ENCODE measurements around the gene APOL6. TPM values are rescaled to one million over a fixed set of nuclear protein-coding genes. Genes with fewer than 3 reads are reported as not detected.

Gene APOL6
- total RNA-seq, 1 experiment from 2014 or later, result 13.9 TPM

- H3K27me3 ChIP-seq (replicated peaks; ENCODE audit: control insufficient read depth, insufficient read depth, low read length), result no peaks in the 10 kb centered on the region
- no TSS peak for BruUV-seq (replicated peaks)
- H3K36me3 Mint-ChIP-seq (ENCODE audit: insufficient read depth, unreplicated experiment), result peaks cover 11% of the 10 kb centered on the region
- H3K4me3 Mint-ChIP-seq (ENCODE audit: unreplicated experiment), result no peak overlapping the region
- no peaks in the 10 kb centered on the region for H3K27me3 Mint-ChIP-seq (ENCODE audit: insufficient read depth, unreplicated experiment)
- H3K9me3 Mint-ChIP-seq (ENCODE audit: unreplicated experiment), result peaks cover 9% of the 10 kb centered on the region
- POLR2A ChIA-PET, result no interaction called here
- no peak for TF ChIP-seq CTCF (IDR thresholded peaks at IDR 0.05; ENCODE audit: insufficient read depth in 1 of 2, low read depth in 1 of 2, low read length in 1 of 2, severe bottlenecking in 1 of 2, unreplicated experiment in 1 of 2)
- H3K4me1 ChIP-seq, result peaks cover 34% of the 10 kb centered on the region
- intact Hi-C loops (cut with micrococcal nuclease; ENCODE audit: unreplicated experiment), result no loop called here
- H3K36me3 ChIP-seq (ENCODE audit: control insufficient read depth, insufficient read depth, low read length), result no peaks in the 10 kb centered on the region
- DNase-seq, result no peak
- no peak overlapping the region for H3K27ac Mint-ChIP-seq (ENCODE audit: unreplicated experiment)
- CTCF ChIA-PET, result no interaction called here
- peaks cover 23% of the 10 kb centered on the region for H3K4me1 Mint-ChIP-seq (ENCODE audit: low read depth, unreplicated experiment)
- H3K4me3 ChIP-seq (ENCODE audit: low read depth, low read length), result no peak overlapping the region
- H3K9me3 ChIP-seq, result no peaks in the 10 kb centered on the region
Measured at GRCh38 chr22:35638001-35638400, 10.2 kb upstream of the APOL6 start.

- peaks cover 10% of the 10 kb centered on the region for H3K36me3 Mint-ChIP-seq (ENCODE audit: insufficient read depth, unreplicated experiment)
- no peaks in the 10 kb centered on the region for H3K9me3 ChIP-seq
- BruUV-seq (replicated peaks), result no TSS peak
- no peaks in the 10 kb centered on the region for H3K36me3 ChIP-seq (ENCODE audit: control insufficient read depth, insufficient read depth, low read length)
- no peak overlapping the region for H3K4me3 ChIP-seq (ENCODE audit: low read depth, low read length)
- H3K4me1 Mint-ChIP-seq (ENCODE audit: low read depth, unreplicated experiment), result peaks cover 23% of the 10 kb centered on the region
- POLR2A ChIA-PET, result no interaction called here
- TF ChIP-seq CTCF (IDR thresholded peaks at IDR 0.05; ENCODE audit: insufficient read depth in 1 of 2, low read depth in 1 of 2, low read length in 1 of 2, severe bottlenecking in 1 of 2, unreplicated experiment in 1 of 2), result no peak
- CTCF ChIA-PET, result no interaction called here
- intact Hi-C loops (cut with micrococcal nuclease; ENCODE audit: unreplicated experiment), result no loop called here
- H3K4me1 ChIP-seq, result peaks cover 34% of the 10 kb centered on the region
- H3K27ac Mint-ChIP-seq (ENCODE audit: unreplicated experiment), result no peak overlapping the region
- no peaks in the 10 kb centered on the region for H3K27me3 Mint-ChIP-seq (ENCODE audit: insufficient read depth, unreplicated experiment)
- no peak for DNase-seq
- H3K4me3 Mint-ChIP-seq (ENCODE audit: unreplicated experiment), result no peak overlapping the region
- no peaks in the 10 kb centered on the region for H3K27me3 ChIP-seq (replicated peaks; ENCODE audit: control insufficient read depth, insufficient read depth, low read length)
- peaks cover 5% of the 10 kb centered on the region for H3K9me3 Mint-ChIP-seq (ENCODE audit: unreplicated experiment)
Measured at GRCh38 chr22:35638410-35638809, 9.8 kb upstream of the APOL6 start.

- TF ChIP-seq CTCF (IDR thresholded peaks at IDR 0.05; ENCODE audit: insufficient read depth in 1 of 2, low read depth in 1 of 2, low read length in 1 of 2, severe bottlenecking in 1 of 2, unreplicated experiment in 1 of 2), result no peak
- ChIA-PET POLR2A (no interaction called here), CTCF (no interaction called here)
- no peak overlapping the region for H3K27ac Mint-ChIP-seq (ENCODE audit: unreplicated experiment)
- peaks cover 34% of the 10 kb centered on the region for H3K4me1 ChIP-seq
- H3K9me3 Mint-ChIP-seq (ENCODE audit: unreplicated experiment), result no peaks in the 10 kb centered on the region
- H3K4me1 Mint-ChIP-seq (ENCODE audit: low read depth, unreplicated experiment), result peaks cover 23% of the 10 kb centered on the region
- H3K27me3 Mint-ChIP-seq (ENCODE audit: insufficient read depth, unreplicated experiment), result no peaks in the 10 kb centered on the region
- intact Hi-C loops (cut with micrococcal nuclease; ENCODE audit: unreplicated experiment), result no loop called here
- H3K27me3 ChIP-seq (replicated peaks; ENCODE audit: control insufficient read depth, insufficient read depth, low read length), result no peaks in the 10 kb centered on the region
- no peak overlapping the region for H3K4me3 Mint-ChIP-seq (ENCODE audit: unreplicated experiment)
- peaks cover 7% of the 10 kb centered on the region for H3K36me3 Mint-ChIP-seq (ENCODE audit: insufficient read depth, unreplicated experiment)
- H3K4me3 ChIP-seq (ENCODE audit: low read depth, low read length), result no peak overlapping the region
- no peaks in the 10 kb centered on the region for H3K36me3 ChIP-seq (ENCODE audit: control insufficient read depth, insufficient read depth, low read length)
- no TSS peak for BruUV-seq (replicated peaks)
- no peaks in the 10 kb centered on the region for H3K9me3 ChIP-seq
- no peak for DNase-seq
Measured at GRCh38 chr22:35641494-35642120, 6.6 kb upstream of the APOL6 start.
